Measurements from ENCODE around the gene SPOCK2. TPM values are rescaled to one million over a fixed set of nuclear protein-coding genes. Genes with fewer than 3 reads are reported as not detected.

Gene SPOCK2
- total and polyA plus RNA-seq, 2 of the 4 experiments (the other 2 are of a cell fraction) = 0.02 TPM; not detected in 1

- Histone ChIP-seq H3K9ac (ENCODE audit: low read depth, low read length) (no peak overlapping the region), H3K9me3 (ENCODE audit: control insufficient read depth, insufficient read depth, low read length) (no peaks in the 10 kb centered on the region), H4K20me1 (ENCODE audit: insufficient read depth, low read length) (no peaks in the 10 kb centered on the region), H2AK5ac (ENCODE audit: low read depth, low read length) (no peak overlapping the region), H2BK20ac (ENCODE audit: low read depth, low read length) (no peak overlapping the region), H3K27me3 (ENCODE audit: control insufficient read depth, insufficient read depth, low read length) (peaks cover 61% of the 10 kb centered on the region), H2AFZ (replicated peaks; ENCODE audit: low read length, poor library complexity) (no peak overlapping the region), H3K14ac (replicated peaks; ENCODE audit: low read depth, low read length) (no peak overlapping the region), H3K9me1 (ENCODE audit: insufficient read depth, low read length) (no peaks in the 10 kb centered on the region), H4K5ac (ENCODE audit: low read depth, low read length) (no peak overlapping the region), H2BK5ac (ENCODE audit: low read depth, low read length, poor library complexity, severe bottlenecking) (no peak overlapping the region), H3K36me3 (ENCODE audit: control insufficient read depth, insufficient read depth, low read length) (no peaks in the 10 kb centered on the region), H3K4me3 (ENCODE audit: insufficient read depth, low read depth, low read length) (no peak overlapping the region), H3K4me2 (ENCODE audit: low read depth, low read length) (no peak overlapping the region), H2AK9ac (replicated peaks; ENCODE audit: low read depth, low read length, poor library complexity) (peak overlapping the region; percentile 37), H3K23ac (ENCODE audit: low read depth, low read length) (no peak overlapping the region), H3K4me1 (ENCODE audit: control insufficient read depth, insufficient read depth, low read length) (no peaks in the 10 kb centered on the region), H4K91ac (ENCODE audit: insufficient read depth, low read depth, low read length) (no peak overlapping the region), H2BK15ac (ENCODE audit: low read depth, low read length) (no peak overlapping the region), H3K79me1 (ENCODE audit: low read depth in 1 of 2, low read length in 2 of 2) (no peaks in the 10 kb centered on the region), H3K4ac (ENCODE audit: low read depth, low read length) (no peak overlapping the region), H3K27ac (ENCODE audit: insufficient read depth, low read length) (no peak overlapping the region), H3K56ac (ENCODE audit: extremely low read depth, insufficient read depth, low read length) (no peak overlapping the region), H2BK120ac (ENCODE audit: low read depth, low read length) (no peak overlapping the region), H4K8ac (ENCODE audit: low read depth in 2 of 2, low read length in 2 of 2) (no peak overlapping the region), H3K18ac (ENCODE audit: low read depth, low read length) (no peak overlapping the region)
- 33% methylated on average over 1 of the region's 5 CpGs; no CpG with 5 or more reads in 1 of the 2 experiments for WGBS, 2 experiments (ENCODE audit: extremely low coverage in 2 of 2, insufficient read length in 1 of 2)
- POLR2A ChIA-PET (ENCODE audit: unreplicated experiment) = no interaction called here
- TF ChIP-seq MAZ (IDR thresholded peaks at IDR 0.05; ENCODE audit: borderline replicate concordance, low read depth, low read length) (no peak), CEBPB (IDR thresholded peaks at IDR 0.05; ENCODE audit: low read depth, low read length) (no peak), SMC3 (IDR thresholded peaks at IDR 0.05; ENCODE audit: low read depth, low read length) (no peak), RCOR1 (IDR thresholded peaks at IDR 0.05; ENCODE audit: insufficient replicate concordance, low read length) (no peak), BHLHE40 (IDR thresholded peaks at IDR 0.05; ENCODE audit: low read depth, low read length) (no peak), RAD21 (IDR thresholded peaks at IDR 0.05; ENCODE audit: low read length) (no peak), CTCF (conservative IDR thresholded peaks at IDR 0.05; ENCODE audit: low read depth, low read length) (no peak), MXI1 (IDR thresholded peaks at IDR 0.05; ENCODE audit: borderline replicate concordance, low read depth, low read length) (no peak), POLR2A (IDR thresholded peaks at IDR 0.05; ENCODE audit: low read depth, low read length) (no peak), RFX5 (IDR thresholded peaks at IDR 0.05; ENCODE audit: low read depth, low read length) (no peak), MAFK (IDR thresholded peaks at IDR 0.05; ENCODE audit: low read depth, low read length) (no peak), NFE2L2 (IDR thresholded peaks at IDR 0.05; ENCODE audit: low read depth, low read length) (no peak), CHD1 (IDR thresholded peaks at IDR 0.05; ENCODE audit: low read depth, low read length) (no peak), FOS (IDR thresholded peaks at IDR 0.05; ENCODE audit: low read depth, low read length) (no peak)
- TF ChIP-seq, protein P1, sequence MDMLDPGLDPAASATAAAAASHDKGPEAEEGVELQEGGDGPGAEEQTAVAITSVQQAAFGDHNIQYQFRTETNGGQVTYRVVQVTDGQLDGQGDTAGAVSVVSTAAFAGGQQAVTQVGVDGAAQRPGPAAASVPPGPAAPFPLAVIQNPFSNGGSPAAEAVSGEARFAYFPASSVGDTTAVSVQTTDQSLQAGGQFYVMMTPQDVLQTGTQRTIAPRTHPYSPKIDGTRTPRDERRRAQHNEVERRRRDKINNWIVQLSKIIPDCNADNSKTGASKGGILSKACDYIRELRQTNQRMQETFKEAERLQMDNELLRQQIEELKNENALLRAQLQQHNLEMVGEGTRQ (IDR thresholded peaks at IDR 0.05; ENCODE audit: low read depth, low read length) = no peak
- TF ChIP-seq, protein P2, sequence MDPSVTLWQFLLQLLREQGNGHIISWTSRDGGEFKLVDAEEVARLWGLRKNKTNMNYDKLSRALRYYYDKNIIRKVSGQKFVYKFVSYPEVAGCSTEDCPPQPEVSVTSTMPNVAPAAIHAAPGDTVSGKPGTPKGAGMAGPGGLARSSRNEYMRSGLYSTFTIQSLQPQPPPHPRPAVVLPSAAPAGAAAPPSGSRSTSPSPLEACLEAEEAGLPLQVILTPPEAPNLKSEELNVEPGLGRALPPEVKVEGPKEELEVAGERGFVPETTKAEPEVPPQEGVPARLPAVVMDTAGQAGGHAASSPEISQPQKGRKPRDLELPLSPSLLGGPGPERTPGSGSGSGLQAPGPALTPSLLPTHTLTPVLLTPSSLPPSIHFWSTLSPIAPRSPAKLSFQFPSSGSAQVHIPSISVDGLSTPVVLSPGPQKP (IDR thresholded peaks at IDR 0.05; ENCODE audit: borderline replicate concordance, low read depth, low read length) = no peak
- BruUV-seq (replicated peaks) = no TSS peak
- intact Hi-C loops (cut with micrococcal nuclease) = no loop called here
- CTCF ChIA-PET = no interaction called here
- dilution Hi-C loops (cut with HindIII; ENCODE audit: low sequenced_read_pairs, unreplicated experiment) = no loop called here
- in situ Hi-C loops (cut with MboI; ENCODE audit: low sequenced_read_pairs) = loop anchor here (10.0 kb wide), 1 partner anchor 279 kb away; no protein-coding TSS in a partner anchor
- ATAC-seq (ENCODE audit: low read depth) (no peak), DNase-seq (no peak)
These were observed 32.2 kb downstream of the SPOCK2 start for GRCh38 chr10:72056113-72056512.
